Measurements from ENCODE around the gene ME3.

Gene ME3

DNA sequence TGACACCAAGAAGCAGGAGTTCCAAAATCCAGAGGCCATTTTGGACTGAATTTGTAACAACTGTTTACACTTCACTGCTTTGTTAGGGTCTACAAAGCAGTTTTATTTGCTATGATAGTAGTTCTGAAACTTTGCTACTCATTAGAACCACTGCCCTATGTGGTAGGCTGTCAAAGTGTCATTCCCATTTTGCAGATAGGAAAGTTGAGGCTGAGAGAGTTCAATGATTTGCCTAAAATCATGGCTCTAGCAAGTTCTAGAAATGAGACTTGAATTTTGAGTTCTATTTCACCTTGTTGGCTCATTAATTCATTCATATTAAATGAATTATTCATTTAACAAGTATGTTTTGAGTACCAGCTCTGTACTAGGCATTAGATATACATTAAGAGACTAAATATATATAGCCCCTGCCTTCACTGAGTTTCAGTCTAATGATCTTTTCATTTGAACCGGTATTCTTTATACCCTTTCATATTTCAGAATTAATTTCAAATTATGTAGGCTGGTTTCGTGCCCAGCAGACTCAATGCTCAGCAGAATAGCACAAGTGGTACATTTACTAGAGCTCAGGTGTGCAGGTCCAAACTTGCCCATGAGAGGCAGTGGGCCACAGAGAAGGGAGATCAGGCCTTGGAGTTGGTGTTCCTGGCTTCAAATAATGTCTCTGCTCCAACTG, 93.5 kb downstream of the ME3 start:
- Histone ChIP-seq H3K36me3 (ENCODE audit: insufficient read depth, low read depth, low read length) (no peaks in the 10 kb centered on the region), H3K9ac (ENCODE audit: low read depth, low read length) (no peak overlapping the region), H3K4me1 (ENCODE audit: insufficient read depth, low read length) (0 out of 2 replicates have a peak, but pooled peaks cover 8% of the 10 kb centered on the region), H3K9me3 (ENCODE audit: insufficient read depth, low read depth, low read length) (no peaks in the 10 kb centered on the region), H3K27me3 (ENCODE audit: insufficient read depth, low read length) (no peaks in the 10 kb centered on the region), H3K27ac (ENCODE audit: low read length) (no peak overlapping the region), H3K4me3 (ENCODE audit: low read length) (no peak overlapping the region)

DNA sequence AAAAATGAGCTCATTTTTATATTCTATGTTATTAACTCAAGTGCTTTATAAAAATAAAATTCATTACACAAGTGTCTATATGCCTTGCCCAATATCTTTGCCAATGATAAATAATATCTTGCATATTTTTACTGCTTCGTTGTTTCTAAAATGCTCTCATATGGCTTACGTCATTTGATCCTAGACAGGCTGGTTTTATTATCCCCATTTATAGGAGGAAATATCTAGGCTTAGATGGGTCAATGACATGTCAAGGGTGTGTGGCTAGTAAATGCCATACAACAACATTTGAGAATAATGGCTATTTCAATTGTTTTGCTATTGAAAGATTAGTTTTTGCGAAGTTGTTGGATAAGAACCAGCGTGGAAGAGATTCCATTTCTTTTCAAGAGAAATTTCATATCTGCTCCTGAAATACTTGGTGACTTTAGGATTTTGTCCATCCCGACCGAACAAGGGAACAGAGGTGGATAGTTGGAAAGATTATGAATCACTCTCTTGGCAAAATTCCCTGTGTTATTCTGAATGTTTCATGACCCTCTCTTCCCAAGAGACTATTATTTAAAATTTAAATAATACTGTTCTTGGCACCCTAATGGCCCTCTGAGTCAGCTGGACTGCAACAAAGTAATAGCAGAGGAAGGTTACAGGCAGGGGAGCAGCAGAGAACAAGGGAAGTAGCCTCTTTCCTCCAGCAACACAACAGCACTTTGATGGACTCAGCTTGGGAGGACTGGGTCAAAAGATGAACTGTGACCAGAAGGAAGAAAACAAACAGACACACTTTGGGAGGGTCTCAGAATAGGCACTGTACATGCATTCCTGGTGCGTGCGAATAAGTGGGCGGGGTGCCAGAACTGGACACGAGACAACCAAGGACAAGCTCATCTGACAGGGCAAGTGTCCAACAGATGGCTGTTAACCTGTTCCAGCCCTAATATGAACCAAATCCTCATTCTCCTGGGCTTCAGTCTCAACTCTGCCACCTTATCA, 94.5 kb downstream of the ME3 start:
- no peak overlapping the region for H3K27ac ChIP-seq (ENCODE audit: low read length)
- no peak overlapping the region for H3K4me3 ChIP-seq (ENCODE audit: low read length)
- no peak overlapping the region for H3K9ac ChIP-seq (ENCODE audit: low read depth, low read length)
- no peaks in the 10 kb centered on the region for H3K36me3 ChIP-seq (ENCODE audit: insufficient read depth, low read depth, low read length)
- no peaks in the 10 kb centered on the region for H3K9me3 ChIP-seq (ENCODE audit: insufficient read depth, low read depth, low read length)
- H3K27me3 ChIP-seq (ENCODE audit: insufficient read depth, low read length) = no peaks in the 10 kb centered on the region
- H3K4me1 ChIP-seq (ENCODE audit: insufficient read depth, low read length) = 0 out of 2 replicates have a peak, but pooled peaks cover 8% of the 10 kb centered on the region

DNA sequence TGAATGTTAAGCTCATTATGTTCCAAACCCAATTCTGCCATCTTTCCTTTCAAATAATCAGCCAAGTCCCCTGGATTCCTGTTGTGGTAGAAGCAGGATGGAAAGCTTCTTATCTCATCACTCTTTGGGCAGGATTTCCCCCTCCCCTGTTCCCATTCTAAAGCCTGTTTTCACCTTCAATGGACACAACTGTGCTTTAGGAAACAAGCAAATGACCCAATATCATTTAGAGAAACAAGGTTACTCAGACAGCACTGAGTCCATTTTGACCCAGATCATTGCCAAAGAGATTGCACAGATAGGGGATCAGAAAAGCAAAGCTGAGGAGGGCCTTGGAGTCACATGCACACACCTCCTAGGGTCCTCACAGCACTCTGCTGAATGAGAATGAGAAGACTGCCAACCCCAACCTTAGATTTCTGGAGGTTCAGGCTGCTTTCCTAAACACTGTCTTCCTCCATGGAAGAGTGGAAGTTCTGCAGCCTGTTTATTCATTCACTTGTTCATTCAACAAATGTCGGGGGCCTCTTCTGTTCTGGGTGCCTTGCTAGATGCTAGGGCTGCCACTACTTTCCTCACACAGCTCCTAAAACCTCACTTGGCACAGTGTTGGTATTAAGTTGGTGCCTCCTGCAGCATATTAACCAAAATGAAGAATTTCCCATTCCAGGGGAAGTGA, 95.3 kb downstream of the ME3 start:
- Histone ChIP-seq H3K9ac (ENCODE audit: low read depth, low read length) (no peak overlapping the region), H3K27me3 (ENCODE audit: insufficient read depth, low read length) (no peaks in the 10 kb centered on the region), H3K9me3 (ENCODE audit: insufficient read depth, low read depth, low read length) (no peaks in the 10 kb centered on the region), H3K4me3 (ENCODE audit: low read length) (no peak overlapping the region), H3K4me1 (ENCODE audit: insufficient read depth, low read length) (0 out of 2 replicates have a peak, but pooled peaks cover 2% of the 10 kb centered on the region), H3K27ac (ENCODE audit: low read length) (no peak overlapping the region), H3K36me3 (ENCODE audit: insufficient read depth, low read depth, low read length) (no peaks in the 10 kb centered on the region)

DNA sequence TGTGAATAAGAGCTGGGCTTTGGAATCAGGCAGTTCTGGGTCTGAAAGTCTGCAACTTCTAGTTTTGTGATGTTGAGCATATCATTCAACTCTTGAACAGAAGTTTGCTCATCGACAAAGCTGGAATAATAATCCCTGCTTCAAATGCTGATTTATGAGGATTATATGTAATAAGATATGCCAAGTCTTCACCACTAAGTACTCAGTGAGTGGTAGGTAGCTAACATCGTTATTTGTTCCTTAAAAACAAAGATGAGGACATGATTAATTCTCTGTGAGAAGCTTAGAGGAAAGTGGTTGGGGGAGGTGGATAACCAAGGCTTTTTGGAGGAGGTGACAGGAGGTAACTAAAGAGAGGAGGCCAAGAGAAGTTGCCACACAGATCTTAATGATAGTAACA, 96.5 kb downstream of the ME3 start:
- H3K27ac ChIP-seq (ENCODE audit: low read length) = no peak overlapping the region
- H3K9me3 ChIP-seq (ENCODE audit: insufficient read depth, low read depth, low read length) = no peaks in the 10 kb centered on the region
- no peaks in the 10 kb centered on the region for H3K36me3 ChIP-seq (ENCODE audit: insufficient read depth, low read depth, low read length)
- no peak overlapping the region for H3K4me3 ChIP-seq (ENCODE audit: low read length)
- no peaks in the 10 kb centered on the region for H3K27me3 ChIP-seq (ENCODE audit: insufficient read depth, low read length)
- no peaks in the 10 kb centered on the region for H3K4me1 ChIP-seq (ENCODE audit: insufficient read depth, low read length)
- H3K9ac ChIP-seq (ENCODE audit: low read depth, low read length) = no peak overlapping the region

DNA sequence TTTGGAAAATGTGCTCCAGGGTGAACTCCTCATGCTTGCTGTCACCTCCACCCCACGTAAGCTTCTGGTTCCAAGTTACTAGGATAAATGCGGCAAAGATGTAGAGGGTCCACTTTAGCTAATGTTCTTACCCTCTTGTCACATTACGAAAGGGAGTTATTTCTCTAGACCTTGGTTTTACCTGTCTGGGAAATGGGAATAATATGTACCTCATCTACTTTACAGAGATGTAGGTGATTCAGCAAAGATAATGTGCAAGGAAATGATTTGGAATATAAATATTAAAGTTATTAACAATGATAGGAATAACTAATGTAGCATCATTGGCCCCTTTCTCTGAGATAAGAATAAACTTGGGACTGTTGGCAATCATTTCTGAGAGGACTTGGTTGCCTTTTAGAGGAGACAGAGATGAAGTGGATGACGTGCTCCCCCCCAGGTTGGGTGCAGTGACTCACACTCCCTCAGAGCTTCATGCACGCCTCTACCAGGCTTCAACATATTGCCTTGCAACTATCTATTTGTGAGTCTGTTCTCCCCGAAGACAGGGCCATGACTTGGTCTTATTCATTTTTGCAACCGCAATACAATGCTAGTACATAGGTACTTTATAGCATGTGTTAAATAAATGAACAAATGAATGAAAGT, 97.1 kb downstream of the ME3 start:
- no peak overlapping the region for H3K4me3 ChIP-seq (ENCODE audit: low read length)
- no peak overlapping the region for H3K27ac ChIP-seq (ENCODE audit: low read length)
- H3K9ac ChIP-seq (ENCODE audit: low read depth, low read length) = no peak overlapping the region
- H3K36me3 ChIP-seq (ENCODE audit: insufficient read depth, low read depth, low read length) = no peaks in the 10 kb centered on the region
- no peaks in the 10 kb centered on the region for H3K4me1 ChIP-seq (ENCODE audit: insufficient read depth, low read length)
- no peaks in the 10 kb centered on the region for H3K9me3 ChIP-seq (ENCODE audit: insufficient read depth, low read depth, low read length)
- no peaks in the 10 kb centered on the region for H3K27me3 ChIP-seq (ENCODE audit: insufficient read depth, low read length)

DNA sequence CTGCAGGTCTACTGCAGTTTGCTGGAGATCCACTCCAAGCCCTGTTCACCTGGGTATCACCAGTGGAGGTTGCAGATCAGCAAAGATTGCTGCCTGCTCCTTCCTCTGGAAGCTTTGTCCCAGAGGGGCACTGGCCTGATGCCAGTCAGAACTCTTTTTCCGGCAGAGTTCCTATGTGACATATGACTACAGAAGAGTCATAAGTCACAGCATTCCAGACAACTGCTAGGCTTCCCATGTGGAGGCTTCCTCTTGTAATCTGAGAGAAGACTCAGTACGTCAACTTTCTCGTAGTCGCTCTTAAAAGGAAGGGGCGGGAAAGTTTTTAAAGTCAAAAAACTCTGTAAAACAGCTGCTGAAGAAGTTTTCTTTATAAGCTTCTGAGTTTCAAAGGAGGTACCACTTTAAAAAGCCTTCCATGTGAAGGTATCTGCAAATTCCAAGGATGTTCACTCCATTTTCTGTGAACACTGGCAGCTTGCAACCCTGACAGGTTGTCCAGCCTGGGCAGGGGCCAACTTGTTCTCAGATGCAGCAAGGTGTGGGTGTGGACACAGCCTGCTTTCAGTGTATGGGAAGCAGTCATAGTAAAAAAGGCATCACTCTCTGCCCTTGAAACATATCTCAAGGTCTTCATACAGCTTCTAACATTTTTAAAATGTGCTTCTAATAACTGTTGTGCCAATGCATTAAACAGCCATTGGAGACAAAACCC, 97.8 kb downstream of the ME3 start:
- H3K4me3 ChIP-seq (ENCODE audit: low read length) = no peak overlapping the region
- H3K36me3 ChIP-seq (ENCODE audit: insufficient read depth, low read depth, low read length) = no peaks in the 10 kb centered on the region
- no peak overlapping the region for H3K9ac ChIP-seq (ENCODE audit: low read depth, low read length)
- H3K4me1 ChIP-seq (ENCODE audit: insufficient read depth, low read length) = no peaks in the 10 kb centered on the region
- no peaks in the 10 kb centered on the region for H3K9me3 ChIP-seq (ENCODE audit: insufficient read depth, low read depth, low read length)
- no peaks in the 10 kb centered on the region for H3K27me3 ChIP-seq (ENCODE audit: insufficient read depth, low read length)
- H3K27ac ChIP-seq (ENCODE audit: low read length) = no peak overlapping the region

DNA sequence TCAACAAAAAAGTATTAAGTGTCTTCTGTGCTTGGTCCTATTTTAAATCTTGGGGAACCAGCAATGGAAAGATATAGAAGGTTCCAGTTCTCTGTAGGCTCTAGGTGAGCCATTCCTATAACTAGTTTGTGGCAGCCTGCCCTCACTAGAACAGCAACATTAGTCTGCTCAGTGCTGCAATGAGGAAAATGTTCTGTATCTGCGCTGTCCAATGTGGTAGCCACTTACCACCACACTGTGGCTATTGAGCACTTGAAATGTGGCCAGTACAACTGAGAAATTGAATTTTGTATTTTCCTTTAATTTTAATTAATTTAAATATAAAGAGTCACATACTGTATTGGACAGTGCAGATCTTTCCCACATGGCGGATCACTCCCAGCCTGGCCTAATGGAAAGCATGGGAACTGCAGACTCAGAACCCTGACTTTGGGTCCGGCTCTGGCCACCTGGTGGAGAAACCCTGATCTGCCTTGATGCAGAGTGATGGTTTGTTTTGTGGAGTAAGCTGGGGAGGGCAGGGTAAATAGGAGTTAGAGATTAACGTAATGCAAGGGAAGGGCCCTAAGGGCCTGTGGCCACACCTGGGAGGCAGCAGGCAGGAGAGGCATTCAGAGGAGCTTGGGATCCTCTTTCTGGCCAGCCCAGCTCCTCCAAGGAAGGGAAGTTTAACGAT, 101.0 kb downstream of the ME3 start:
- no peaks in the 10 kb centered on the region for H3K9me3 ChIP-seq (ENCODE audit: insufficient read depth, low read depth, low read length)

DNA sequence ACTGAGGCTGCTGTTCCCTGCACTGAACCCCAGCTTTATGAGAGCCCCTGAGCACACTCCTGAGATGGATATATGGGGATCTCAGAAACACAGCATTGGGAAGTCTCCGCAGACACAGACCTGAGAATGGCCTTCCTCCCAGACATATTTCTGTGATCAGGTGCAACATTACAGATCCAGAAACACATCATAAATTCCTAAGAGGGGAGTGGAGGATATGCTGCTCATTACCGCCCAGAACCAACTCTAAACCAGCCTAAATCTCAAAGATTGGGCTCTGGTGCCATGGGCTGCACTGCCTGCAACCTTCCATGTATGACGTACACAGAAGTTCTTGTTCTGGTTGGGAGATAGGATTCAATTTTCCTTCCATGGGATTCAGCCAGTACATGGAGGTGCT, 102.0 kb downstream of the ME3 start:
- Histone ChIP-seq H3K4me3 (ENCODE audit: low read length) (no peak overlapping the region), H3K27ac (ENCODE audit: low read length) (no peak overlapping the region), H3K9me3 (ENCODE audit: insufficient read depth, low read depth, low read length) (no peaks in the 10 kb centered on the region), H3K4me1 (ENCODE audit: insufficient read depth, low read length) (no peaks in the 10 kb centered on the region), H3K9ac (ENCODE audit: low read depth, low read length) (no peak overlapping the region), H3K27me3 (ENCODE audit: insufficient read depth, low read length) (no peaks in the 10 kb centered on the region), H3K36me3 (ENCODE audit: insufficient read depth, low read depth, low read length) (no peaks in the 10 kb centered on the region)

More for the DNA sequence above, 101.0 kb downstream of the ME3 start:
- Histone ChIP-seq H3K4me3 (ENCODE audit: low read length) (no peak overlapping the region), H3K36me3 (ENCODE audit: insufficient read depth, low read depth, low read length) (no peaks in the 10 kb centered on the region), H3K27ac (ENCODE audit: low read length) (no peak overlapping the region), H3K9ac (ENCODE audit: low read depth, low read length) (no peak overlapping the region), H3K4me1 (ENCODE audit: insufficient read depth, low read length) (no peaks in the 10 kb centered on the region), H3K27me3 (ENCODE audit: insufficient read depth, low read length) (no peaks in the 10 kb centered on the region)

DNA sequence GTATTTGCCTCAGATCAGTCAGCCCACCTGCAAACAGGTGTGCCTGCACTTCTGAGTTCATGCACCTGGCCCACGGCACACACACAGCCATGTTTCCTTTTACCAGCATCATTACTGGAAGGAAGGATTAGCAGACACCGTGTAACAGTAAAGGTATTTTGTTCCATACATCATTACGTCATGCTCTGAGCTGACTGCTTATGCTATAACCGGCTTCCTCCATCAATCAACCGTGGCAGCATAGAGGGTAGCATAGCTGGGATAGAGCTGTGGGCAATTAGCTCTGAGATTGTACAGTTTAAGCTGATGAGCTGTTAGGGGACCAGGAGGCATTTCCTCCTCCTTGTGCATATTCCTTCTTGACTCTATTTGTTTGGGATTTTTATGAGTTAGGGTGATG, 102.4 kb downstream of the ME3 start:
- Histone ChIP-seq H3K9me3 (ENCODE audit: insufficient read depth, low read depth, low read length) (no peaks in the 10 kb centered on the region), H3K27me3 (ENCODE audit: insufficient read depth, low read length) (no peaks in the 10 kb centered on the region), H3K27ac (ENCODE audit: low read length) (no peak overlapping the region), H3K4me1 (ENCODE audit: insufficient read depth, low read length) (no peaks in the 10 kb centered on the region), H3K4me3 (ENCODE audit: low read length) (no peak overlapping the region), H3K9ac (ENCODE audit: low read depth, low read length) (no peak overlapping the region), H3K36me3 (ENCODE audit: insufficient read depth, low read depth, low read length) (no peaks in the 10 kb centered on the region)

DNA sequence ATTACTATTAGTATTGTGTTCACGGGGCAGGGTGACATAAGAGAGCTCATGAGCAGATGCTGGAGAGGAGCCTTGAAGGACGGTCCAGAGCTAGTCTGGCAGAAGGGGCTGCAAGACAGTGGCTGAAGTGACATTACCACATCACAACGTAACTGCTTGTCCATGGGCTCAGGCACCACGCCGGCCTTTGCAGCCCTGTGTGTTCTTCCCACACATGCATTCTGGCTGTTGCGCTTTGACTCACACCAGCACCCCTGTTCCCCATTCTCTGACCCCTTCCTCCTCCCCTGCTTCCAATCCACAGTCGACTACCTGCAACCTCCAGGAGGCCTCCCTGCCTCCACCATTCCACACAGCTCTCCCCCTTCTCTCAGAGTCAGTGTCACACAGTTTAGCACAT, 103.3 kb downstream of the ME3 start:
- H3K4me1 ChIP-seq (ENCODE audit: insufficient read depth, low read length) = no peaks in the 10 kb centered on the region
- H3K9me3 ChIP-seq (ENCODE audit: insufficient read depth, low read depth, low read length) = no peaks in the 10 kb centered on the region
- H3K4me3 ChIP-seq (ENCODE audit: low read length) = no peak overlapping the region

More for the DNA sequence above, 103.3 kb downstream of the ME3 start:
- H3K36me3 ChIP-seq (ENCODE audit: insufficient read depth, low read depth, low read length) = no peaks in the 10 kb centered on the region
- H3K9ac ChIP-seq (ENCODE audit: low read depth, low read length) = no peak overlapping the region
- no peaks in the 10 kb centered on the region for H3K27me3 ChIP-seq (ENCODE audit: insufficient read depth, low read length)
- H3K27ac ChIP-seq (ENCODE audit: low read length) = no peak overlapping the region
